GM18507 (cell line): ENCODE results near the gene STARD4.

Experiments used
- DNase-seq: peaks from one replicate; pipeline ENCODE4 v3.0.0; 2011; ENCODE audit warnings: low read depth; ENCODE audit not compliant: insufficient read length; ENCODE audit errors: extremely low spot score
- FAIRE-seq: peaks from 2 replicates; lab custom pipeline; 2011; peaks lifted over from hg19 to GRCh38; lab: Jason Lieb, UNC

The STARD4 gene

GRCh38 chr5:111486055-111486454 is 26.3 kb downstream of the STARD4 start:
- no peak for FAIRE-seq

GRCh38 chr5:111480346-111480745 is 32.0 kb downstream of the STARD4 start:
- no peak for FAIRE-seq

More at GRCh38 chr5:111486055-111486454, 26.3 kb downstream of the STARD4 start:
- no peak for DNase-seq

GRCh38 chr5:111478898-111479297 is 33.4 kb downstream of the STARD4 start:
- no peak for DNase-seq
- peak; percentile 12 for FAIRE-seq

More at GRCh38 chr5:111480346-111480745, 32.0 kb downstream of the STARD4 start:
- DNase-seq = no peak

GRCh38 chr5:111478266-111478665 is 34.1 kb downstream of the STARD4 start:
- FAIRE-seq = no peak
- DNase-seq = no peak

- no peak for DNase-seq
- FAIRE-seq = peak; percentile 68
These were observed 39.8 kb downstream of the STARD4 start for GRCh38 chr5:111472579-111472978.

GRCh38 chr5:111472096-111472495 is 40.2 kb downstream of the STARD4 start:
- peak; percentile 15 for FAIRE-seq
- DNase-seq = no peak

- FAIRE-seq (no peak), DNase-seq (no peak)
These were observed 42.4 kb downstream of the STARD4 start for GRCh38 chr5:111469903-111470302.

GRCh38 chr5:111469293-111469896 is 42.9 kb downstream of the STARD4 start:
- no peak for DNase-seq
- FAIRE-seq = peak; percentile 29

- DNase-seq = no peak
- no peak for FAIRE-seq
These were observed 49.0 kb downstream of the STARD4 start for GRCh38 chr5:111463311-111463710.

GRCh38 chr5:111461934-111462333 is 50.4 kb downstream of the STARD4 start:
- DNase-seq (no peak), FAIRE-seq (no peak)

- no peak for DNase-seq
- no peak for FAIRE-seq
These were observed 51.1 kb downstream of the STARD4 start for GRCh38 chr5:111461255-111461671.

- DNase-seq (no peak), FAIRE-seq (no peak)
These were observed 57.6 kb downstream of the STARD4 start for GRCh38 chr5:111454776-111455175.

GRCh38 chr5:111454198-111454622 is 58.1 kb downstream of the STARD4 start:
- FAIRE-seq = no peak
- no peak for DNase-seq

GRCh38 chr5:111453747-111454146 is 58.6 kb downstream of the STARD4 start:
- DNase-seq = no peak

GRCh38 chr5:111453295-111453694 is 59.0 kb downstream of the STARD4 start:
- FAIRE-seq = no peak
- no peak for DNase-seq

More at GRCh38 chr5:111453747-111454146, 58.6 kb downstream of the STARD4 start:
- FAIRE-seq = no peak

- FAIRE-seq (no peak), DNase-seq (no peak)
These were observed 64.5 kb downstream of the STARD4 start for GRCh38 chr5:111447822-111448221.

GRCh38 chr5:111447099-111447498 is 65.2 kb downstream of the STARD4 start:
- FAIRE-seq = no peak
- DNase-seq = no peak
